Upper lobe of right lung (tissue), 1 donor: ENCODE data around the gene CCNQ. TPM values are rescaled to one million over a fixed set of nuclear protein-coding genes. Genes with fewer than 3 reads are reported as not detected.
A peak's percentile ranks its signal among the peaks of the same experiment; 100 is the strongest.

Experiments
- ATAC-seq: fragments of 200-7000 bp; cut with Tn5 transposase; one replicate; pipeline ENCODE4 v1.9.1; 2020; ENCODE audit warnings: mild to moderate bottlenecking, moderate library complexity
- DNase-seq: peaks from one replicate; pipeline ENCODE4 v3.0.0-alpha.2; 2020
- H3K27ac ChIP-seq: fragments of 200-600 bp; one replicate; pipeline ENCODE4 v1.8.0; 2022
- H3K27me3 ChIP-seq: fragments of 200-600 bp; one replicate; pipeline ENCODE4 v1.8.0; 2022; ENCODE audit warnings: mild to moderate bottlenecking
- H3K36me3 ChIP-seq: fragments of 200-600 bp; one replicate; pipeline ENCODE4 v1.8.0; 2022
- H3K4me1 ChIP-seq: fragments of 200-600 bp; one replicate; pipeline ENCODE4 v1.8.0; 2022
- H3K4me3 ChIP-seq: fragments of 200-600 bp; one replicate; pipeline ENCODE4 v1.8.0; 2022; ENCODE audit warnings: mild to moderate bottlenecking
- H3K9me3 ChIP-seq: fragments of 200-600 bp; one replicate; pipeline ENCODE4 v1.8.0; 2022
- intact Hi-C: fragments of 100-400 bp; cut with DNase I; formaldehyde crosslinking; loops from one replicate; pipeline ENCODE4 v1.11.0; 2022
- total RNA-seq: library from RNA; stranded (reverse); fragmentation: NEBNext Ultra II Directional; extraction: Animal tissue kit (Norgen Biotek cat#: 25700); gene quantifications from one replicate; pipeline ENCODE4 v1.2.1, GENCODE V29; 2021
- TF ChIP-seq, protein P1 (sequence below): fragments of 200-600 bp; IDR thresholded peaks from one replicate; pipeline ENCODE4 v1.8.0; 2022; ENCODE audit warnings: antibody characterized with exemption
- donor health status: DM: no; HTN: yes; CAD: no; lungs with severe emphysema.

The CCNQ gene
- total RNA-seq, 1 donor from 2014 or later: 18.9 TPM

DNA sequence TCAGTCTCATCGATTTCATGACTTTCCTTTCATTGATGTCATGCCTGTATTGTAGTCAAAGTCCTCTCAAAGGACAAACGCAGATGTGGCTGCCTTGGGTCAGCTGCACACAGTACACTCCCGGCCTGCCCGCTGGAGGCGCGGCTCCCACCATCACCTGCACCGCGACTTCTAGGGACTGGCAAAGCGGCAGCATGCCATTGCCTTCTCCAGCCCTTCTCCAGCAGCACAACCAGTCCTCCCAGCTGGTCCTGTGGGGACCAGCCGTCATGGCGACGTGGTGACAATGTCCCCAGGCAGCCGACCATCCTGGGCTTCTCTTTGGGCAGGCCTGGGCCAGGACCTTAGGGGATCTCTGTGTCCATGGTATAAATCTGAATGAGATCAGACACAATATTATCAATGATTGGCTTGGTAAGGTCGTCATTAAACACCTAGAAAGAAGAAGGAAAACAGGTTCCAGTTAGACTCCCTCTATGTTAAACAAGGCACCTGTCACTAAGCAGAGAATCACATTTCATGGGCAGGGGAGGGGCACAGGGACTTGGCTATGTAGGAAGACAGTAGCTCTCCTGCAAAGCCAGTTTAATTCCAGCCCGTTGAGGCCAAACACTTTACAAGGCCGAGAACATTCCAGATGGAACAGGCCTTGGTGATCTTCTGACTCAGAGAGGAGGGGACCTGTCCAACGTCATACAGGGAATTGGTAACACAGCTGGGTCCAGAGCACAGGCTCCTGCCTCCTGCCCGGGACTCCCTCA, 10.7 kb downstream of the CCNQ start:
- Histone ChIP-seq H3K27ac (no peak overlapping the region), H3K4me1 (no peaks in the 10 kb centered on the region), H3K27me3 (no peaks in the 10 kb centered on the region), H3K9me3 (no peaks in the 10 kb centered on the region), H3K36me3 (no peaks in the 10 kb centered on the region), H3K4me3 (no peak overlapping the region)
- no peak for DNase-seq
- ATAC-seq: no peak
- intact Hi-C loops: no loop called here
- TF ChIP-seq, protein P1, sequence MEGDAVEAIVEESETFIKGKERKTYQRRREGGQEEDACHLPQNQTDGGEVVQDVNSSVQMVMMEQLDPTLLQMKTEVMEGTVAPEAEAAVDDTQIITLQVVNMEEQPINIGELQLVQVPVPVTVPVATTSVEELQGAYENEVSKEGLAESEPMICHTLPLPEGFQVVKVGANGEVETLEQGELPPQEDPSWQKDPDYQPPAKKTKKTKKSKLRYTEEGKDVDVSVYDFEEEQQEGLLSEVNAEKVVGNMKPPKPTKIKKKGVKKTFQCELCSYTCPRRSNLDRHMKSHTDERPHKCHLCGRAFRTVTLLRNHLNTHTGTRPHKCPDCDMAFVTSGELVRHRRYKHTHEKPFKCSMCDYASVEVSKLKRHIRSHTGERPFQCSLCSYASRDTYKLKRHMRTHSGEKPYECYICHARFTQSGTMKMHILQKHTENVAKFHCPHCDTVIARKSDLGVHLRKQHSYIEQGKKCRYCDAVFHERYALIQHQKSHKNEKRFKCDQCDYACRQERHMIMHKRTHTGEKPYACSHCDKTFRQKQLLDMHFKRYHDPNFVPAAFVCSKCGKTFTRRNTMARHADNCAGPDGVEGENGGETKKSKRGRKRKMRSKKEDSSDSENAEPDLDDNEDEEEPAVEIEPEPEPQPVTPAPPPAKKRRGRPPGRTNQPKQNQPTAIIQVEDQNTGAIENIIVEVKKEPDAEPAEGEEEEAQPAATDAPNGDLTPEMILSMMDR: no peak

DNA sequence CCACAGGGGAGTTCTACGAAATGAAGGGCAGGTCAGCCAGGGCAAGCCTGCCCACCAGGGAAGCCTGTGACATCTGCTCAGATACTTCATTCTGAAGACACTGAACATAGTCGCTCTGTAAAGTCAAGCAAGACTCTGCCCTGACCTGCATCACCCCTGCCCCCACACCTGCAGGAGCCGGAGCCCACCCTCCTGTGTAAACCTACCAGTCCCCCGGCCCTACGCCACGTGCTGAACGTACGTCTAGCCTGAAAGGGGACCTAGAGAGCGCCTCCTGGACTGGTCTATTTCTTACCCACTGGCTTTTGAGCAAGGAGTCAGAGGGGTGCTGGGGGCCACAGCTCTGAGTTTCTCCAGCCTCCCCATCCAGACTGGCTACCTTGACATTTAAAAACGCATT, 11.6 kb downstream of the CCNQ start:
- H3K27me3 ChIP-seq: no peaks in the 10 kb centered on the region
- no peaks in the 10 kb centered on the region for H3K9me3 ChIP-seq
- ATAC-seq (no peak), DNase-seq (no peak)
- H3K36me3 ChIP-seq: no peaks in the 10 kb centered on the region
- H3K4me3 ChIP-seq: no peak overlapping the region
- TF ChIP-seq, protein P1: no peak
- intact Hi-C loops: no loop called here
- no peak overlapping the region for H3K27ac ChIP-seq
- no peaks in the 10 kb centered on the region for H3K4me1 ChIP-seq

DNA sequence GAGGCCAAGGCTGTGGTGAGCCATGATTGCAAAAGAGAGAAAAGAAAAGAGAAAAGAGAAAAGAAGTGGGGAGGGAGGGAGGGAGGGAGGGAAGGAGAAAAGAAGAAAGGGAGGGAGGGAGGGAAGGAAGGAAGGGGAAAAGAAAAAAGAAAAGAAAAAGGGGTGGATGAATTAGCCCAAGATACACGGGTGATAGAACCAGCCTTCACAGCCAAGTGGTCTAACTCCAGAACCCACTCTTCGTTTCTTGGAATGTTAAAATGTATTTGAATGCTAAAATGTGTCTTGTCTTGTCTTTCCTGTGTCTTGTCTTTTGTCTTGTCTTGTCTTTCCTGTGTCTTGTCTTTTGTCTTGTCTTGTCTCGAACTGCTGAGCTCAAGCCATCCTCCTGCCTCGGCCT, 13.1 kb downstream of the CCNQ start:
- no peaks in the 10 kb centered on the region for H3K27me3 ChIP-seq
- no peak for DNase-seq
- intact Hi-C loops: no loop called here
- H3K9me3 ChIP-seq: no peaks in the 10 kb centered on the region
- no peak overlapping the region for H3K4me3 ChIP-seq
- TF ChIP-seq, protein P1: no peak
- ATAC-seq: no peak
- no peak overlapping the region for H3K27ac ChIP-seq
- H3K4me1 ChIP-seq: no peaks in the 10 kb centered on the region
- H3K36me3 ChIP-seq: no peaks in the 10 kb centered on the region

DNA sequence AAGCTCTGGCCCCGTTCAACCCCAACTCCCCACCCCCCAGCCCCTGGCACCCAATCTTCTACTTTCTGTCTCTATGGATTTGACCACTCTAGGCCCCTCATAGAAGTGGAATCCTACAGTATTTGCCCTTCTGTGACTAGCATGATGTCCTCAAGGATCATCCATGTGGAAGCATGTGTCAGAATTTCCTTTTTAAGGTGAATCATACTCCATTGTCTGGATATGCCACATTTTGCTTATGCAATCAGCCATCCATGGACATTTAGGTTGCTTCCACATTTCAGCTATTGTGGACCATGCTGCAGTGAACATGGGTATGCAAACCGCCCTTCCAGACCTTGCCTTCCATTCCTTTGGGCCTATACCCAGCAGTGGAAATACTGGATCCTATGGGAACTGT, 15.5 kb downstream of the CCNQ start:
- no peaks in the 10 kb centered on the region for H3K4me1 ChIP-seq
- no peaks in the 10 kb centered on the region for H3K9me3 ChIP-seq
- intact Hi-C loops: no loop called here
- no peak overlapping the region for H3K4me3 ChIP-seq
- ATAC-seq: no peak
- H3K27ac ChIP-seq: no peak overlapping the region
- TF ChIP-seq, protein P1: no peak
- no peak for DNase-seq
- H3K27me3 ChIP-seq: no peaks in the 10 kb centered on the region
- H3K36me3 ChIP-seq: no peaks in the 10 kb centered on the region

DNA sequence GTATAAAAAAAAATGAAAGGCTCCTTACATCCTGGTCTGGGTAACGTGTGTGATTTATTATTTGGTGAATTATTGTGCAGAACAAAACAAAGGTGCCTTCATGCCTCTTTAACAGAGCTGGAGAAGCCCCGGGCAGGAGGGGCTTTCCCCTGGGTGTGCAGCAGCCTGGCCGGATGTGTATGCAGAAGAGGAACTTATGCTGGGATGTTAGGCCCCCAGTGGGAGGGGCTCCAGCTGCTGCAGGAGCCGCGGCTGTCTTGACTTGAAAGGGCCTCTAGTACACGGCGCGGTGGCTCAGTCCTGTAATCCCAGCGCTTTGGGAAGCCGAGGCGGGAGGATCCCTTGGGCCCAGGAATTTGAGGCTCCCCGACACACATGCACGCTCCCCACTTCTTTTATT, 16.0 kb downstream of the CCNQ start:
- Histone ChIP-seq H3K36me3 (no peaks in the 10 kb centered on the region), H3K27ac (no peak overlapping the region), H3K4me1 (no peaks in the 10 kb centered on the region), H3K27me3 (no peaks in the 10 kb centered on the region), H3K4me3 (no peak overlapping the region), H3K9me3 (no peaks in the 10 kb centered on the region)
- DNase-seq (no peak), ATAC-seq (peak; percentile 73)
- TF ChIP-seq, protein P1: no peak
- intact Hi-C loops: no loop called here
